Measurements from ENCODE around the gene TMED3.
"Not testable (repeated sequence)": the region's sequence is repeated elsewhere in the genome, so short reads cannot be mapped to it uniquely, and the experiment has no call there.

The TMED3 gene

DNA sequence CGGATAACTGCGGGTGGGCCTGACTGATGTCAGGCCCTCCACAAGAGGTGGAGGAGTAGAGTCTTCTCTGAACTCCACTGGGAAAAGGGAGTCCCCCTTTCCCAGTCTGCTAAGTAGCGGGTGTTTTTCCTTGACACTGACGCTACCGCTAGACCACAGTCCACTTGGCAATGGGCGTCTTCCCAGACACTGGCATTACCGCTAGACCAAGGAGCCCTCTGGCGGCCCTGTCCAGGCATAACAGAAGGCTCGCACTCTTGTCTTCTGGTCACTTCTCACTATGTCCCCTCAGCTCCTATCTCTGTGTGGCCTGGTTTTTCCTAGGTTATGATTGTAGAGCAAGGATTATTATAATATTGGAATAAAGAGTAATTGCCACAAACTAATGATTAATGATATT lies 9.1 kb downstream of the TMED3 start:
- DNase-seq, result not testable (repeated sequence)

DNA sequence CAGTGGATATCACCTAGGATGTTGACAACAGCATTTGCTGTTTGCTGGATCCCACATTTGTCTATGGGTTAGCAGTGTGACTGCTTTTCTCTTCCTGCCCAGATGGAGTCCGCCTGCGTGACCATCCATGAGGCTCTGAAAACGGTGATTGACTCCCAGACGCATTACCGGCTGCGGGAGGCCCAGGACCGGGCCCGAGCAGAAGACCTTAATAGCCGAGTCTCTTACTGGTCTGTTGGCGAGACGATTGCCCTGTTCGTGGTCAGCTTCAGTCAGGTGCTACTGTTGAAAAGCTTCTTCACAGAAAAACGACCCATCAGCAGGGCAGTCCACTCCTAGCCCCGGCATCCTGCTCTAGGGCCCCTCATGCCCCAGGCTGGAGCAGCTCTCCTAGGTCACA lies 11.0 kb downstream of the TMED3 start:
- no peak for DNase-seq

DNA sequence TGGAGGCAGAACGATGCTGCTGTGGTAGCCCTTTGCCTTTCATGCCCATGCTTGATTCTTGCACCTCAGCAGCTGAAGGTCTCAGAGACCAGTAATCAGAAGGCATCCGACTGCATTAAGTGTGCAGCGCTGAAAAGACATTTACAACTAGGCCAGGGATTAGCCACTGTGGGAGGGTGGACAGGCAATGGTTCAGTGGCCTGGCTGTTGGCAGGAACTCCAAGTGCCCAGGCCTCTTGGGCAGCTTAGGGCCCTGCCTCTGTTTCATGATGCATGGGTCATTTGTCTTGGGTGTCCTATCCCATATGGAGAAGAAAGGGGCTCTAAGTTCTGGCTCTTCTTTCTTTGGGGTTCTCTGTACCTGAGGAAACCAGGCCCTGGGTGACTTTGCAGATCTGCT lies 11.4 kb downstream of the TMED3 start:
- no peak for DNase-seq

DNA sequence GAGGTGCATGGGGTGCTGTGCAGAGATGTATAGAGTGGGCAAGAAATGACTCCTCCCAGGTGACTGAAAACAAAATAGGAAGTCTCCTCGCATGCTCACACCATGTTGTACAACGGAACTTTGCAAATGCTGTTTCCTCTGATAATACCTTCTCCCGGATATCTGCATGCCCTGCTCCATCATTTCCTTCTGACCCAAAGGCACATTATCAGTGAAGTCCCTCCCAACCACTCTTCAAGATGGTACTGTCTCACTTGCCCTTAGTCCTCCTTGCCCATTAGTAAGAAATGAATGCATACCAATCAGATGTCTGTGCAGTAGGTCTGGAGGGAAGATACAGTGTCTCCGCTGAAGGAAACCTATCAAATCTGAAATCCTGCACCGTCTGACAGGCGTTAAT lies 12.0 kb downstream of the TMED3 start:
- no peak for DNase-seq

DNA sequence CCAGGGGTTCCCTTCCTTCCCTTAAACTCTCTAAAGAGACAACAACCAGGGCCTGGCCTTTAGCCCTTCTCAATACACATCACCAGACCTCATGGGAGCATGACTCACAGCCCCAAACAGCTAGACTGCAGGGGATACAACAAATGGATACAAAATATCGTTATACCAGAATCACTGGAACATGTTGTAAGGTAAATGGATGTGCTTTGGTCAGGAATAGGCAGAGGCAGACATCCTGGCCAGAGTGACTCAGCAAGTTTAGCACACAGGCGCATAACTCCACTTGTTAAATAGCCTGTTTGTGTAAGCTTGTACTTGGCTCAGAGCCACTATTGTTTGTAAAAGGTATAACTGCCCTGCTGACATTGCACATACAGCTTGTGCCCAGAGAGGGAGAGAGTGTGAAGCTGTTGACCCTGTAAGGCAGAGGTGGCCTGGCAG lies 18.3 kb downstream of the TMED3 start:
- no peak for DNase-seq

DNA sequence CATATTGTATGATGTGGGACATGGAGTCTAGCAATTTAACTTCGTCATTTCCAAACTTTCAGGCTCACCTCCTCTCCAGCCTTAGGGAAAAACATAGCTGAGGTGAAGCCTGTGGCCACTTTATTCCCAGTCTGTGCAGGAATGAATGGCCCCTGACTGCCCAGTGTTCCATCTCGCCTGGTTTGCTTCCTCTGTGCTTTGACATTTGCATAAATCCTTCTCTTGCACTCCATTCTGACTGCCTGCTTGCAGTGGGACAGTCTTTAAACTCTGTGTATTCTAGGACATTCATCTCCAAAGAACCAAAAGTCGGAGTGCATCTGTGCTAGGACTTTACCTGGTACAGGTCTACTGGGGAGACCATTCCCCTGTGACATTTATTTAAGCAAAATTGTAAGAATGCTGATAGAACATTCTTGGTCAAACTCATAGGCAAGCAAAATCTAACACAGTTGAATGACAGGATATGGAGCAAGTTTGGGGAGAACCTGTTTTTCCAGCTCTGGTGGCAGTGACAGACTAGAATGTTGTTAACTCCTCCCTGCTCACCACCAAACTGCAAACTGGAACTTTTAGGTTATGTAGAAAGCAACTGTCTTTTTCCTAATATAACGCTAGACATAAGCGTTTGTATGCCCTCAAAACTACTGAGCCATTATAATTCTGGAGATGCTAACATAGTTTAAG lies 22.1 kb downstream of the TMED3 start:
- DNase-seq, result no peak

DNA sequence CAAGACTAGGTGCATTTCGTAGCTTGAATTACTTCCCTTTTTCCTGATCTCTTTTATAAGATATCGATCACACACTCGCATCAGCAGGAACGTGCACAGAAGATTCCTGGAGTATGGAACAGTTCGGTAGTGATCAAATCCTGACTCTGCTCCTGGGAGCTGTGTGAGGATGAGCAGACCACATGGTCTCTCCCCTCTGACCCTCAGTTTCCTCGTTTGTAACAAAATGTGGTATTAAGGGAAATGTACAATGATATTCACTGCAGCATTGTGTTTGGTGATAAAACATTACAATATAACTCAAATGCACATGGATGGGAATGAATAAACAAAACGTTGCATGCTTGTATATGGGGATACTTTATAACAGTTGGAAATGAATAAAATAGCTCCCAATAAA lies 26.7 kb downstream of the TMED3 start:
- no peak for DNase-seq

DNA sequence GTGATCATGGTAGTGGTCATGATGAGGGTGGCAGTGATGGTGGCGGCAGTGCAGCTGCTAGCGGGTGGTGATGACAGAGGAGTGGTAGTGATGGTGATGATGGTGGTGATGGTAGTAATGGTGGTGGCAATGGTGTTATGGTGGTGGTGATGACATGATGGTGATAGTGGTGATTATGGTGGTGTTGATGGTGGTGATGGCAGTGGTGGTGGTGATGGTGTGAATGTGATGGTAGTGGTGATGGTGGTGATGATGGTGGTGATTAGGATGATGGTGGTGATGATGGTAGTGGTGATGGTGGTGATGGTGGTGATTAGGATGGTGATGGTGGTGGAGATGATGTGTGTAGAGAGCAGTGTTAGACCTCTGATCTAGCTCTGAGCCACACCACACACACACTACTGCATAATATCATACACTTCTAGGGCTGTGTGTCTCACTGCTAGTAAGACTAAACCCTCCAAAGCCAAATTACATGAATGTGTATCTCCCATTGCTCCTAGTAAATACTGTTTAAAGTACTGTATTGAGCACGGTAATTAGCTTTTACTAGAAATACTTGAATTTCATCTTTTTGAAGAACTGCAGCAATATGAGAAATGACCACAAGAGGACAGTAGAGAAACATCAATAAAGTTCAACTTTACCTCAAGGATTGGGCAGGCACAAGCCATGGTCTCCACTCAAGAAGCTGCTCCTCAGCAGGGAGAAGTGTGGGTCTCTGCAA lies 28.8 kb downstream of the TMED3 start:
- DNase-seq, result peak; percentile 1

DNA sequence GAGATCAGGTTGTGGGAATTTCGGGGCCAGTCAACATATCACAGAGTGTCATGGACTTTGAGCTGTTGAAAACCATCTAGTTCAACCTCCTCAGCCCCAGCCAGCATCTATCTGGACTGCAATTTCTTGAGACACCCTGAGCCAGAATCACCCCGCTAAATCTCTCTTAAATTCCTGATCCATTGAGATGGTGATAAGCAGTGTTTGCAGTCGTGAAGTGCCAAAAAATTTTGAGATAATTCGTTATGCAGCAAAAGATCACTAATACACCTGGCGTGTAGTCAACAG lies 29.3 kb downstream of the TMED3 start:
- no peak for DNase-seq

DNA sequence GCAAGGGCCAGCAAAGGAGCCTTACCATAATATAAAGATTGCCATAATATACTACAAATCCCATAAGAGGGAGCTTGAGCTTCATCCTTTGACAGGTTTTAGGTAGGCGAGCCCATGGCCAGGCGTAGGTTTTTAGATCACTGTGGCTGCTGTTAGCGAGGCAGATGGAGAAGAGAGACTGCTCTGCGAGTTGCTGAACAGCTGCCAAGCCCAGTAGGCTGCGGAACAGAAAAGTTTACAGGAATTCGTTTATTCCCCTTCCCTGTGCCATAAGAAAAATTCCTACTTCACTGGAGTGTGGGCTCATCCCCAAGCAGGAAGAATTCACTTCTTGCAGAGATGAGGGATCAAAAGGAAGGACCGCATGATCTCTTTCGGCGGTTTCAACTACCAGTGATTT lies 30.5 kb downstream of the TMED3 start:
- DNase-seq, result no peak

DNA sequence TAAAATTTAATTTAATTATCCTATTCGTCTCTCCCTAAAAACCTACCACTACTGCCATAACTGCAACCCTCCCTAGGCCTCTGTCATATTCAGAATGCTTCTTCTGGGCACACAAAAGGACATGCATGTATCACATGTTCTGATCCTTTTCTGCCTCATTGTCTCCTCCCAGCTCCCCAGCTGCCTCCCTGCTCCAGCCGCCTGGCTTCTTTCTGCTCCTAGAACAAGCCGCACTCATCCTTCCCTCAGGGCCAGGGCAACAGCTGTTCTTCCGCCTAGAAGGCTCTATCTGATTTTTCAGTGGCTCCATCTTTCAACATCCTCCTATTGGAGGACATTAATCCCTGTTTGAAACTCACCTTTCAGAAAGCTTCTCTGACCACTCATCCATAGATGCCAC lies 38.6 kb downstream of the TMED3 start:
- DNase-seq, result no peak

DNA sequence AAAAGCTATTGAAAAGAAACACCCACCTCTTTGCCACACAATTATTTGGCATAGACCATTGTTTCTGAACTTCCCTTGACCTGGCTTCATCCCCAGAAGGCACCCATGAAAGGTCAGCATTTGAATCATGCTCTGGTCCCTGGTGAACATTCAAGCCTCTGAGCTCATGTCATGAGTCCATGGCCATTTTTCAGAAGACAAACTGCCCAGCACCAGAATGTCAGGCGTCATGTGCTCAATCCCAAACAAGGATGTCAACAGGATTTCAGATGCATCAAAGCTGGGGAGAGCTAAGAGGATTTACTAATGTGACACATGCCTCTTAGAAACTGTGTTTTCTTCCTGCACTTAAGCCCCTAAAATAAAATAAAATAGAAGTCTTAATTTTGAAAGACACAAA lies 41.3 kb downstream of the TMED3 start:
- DNase-seq, result no peak

DNA sequence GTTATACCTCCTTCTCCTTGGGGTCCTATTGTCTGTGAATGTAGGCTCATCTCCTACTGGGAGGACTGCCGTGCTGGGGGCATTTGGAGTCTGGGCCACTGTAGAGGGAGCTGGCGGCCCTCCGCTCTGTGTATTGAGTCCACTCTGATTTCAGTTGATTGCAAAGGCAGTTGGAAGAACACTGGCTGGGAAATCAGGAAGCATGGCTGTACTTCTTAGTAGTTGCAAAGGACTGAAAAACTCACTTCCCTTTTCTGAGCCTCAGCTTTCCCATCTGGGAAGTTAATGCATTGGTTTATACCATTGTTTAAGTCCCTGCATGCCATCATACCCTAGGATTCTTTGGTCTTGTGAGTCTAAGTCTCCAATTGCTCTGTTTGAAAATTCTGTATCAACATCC lies 46.7 kb downstream of the TMED3 start:
- DNase-seq, result no peak

DNA sequence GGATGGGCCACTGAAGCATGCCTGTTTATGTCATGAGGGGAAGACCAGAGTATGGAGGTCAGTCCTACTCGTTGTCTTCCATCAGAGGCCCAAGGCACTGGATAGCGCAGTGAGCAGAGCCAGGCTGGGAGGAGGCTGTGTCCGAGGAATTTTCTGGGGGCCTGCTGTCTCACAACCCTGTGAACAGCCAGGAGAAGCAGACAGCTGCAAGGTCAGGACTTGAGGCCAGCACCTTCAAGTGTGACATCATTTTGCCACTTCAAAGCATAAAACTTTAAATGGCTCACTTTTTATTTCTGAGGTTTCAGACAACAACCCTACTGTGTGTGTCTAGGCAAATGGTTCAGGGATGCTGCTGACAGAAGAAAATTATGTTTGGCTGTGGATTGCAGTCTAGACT lies 47.2 kb downstream of the TMED3 start:
- no peak for DNase-seq

DNA sequence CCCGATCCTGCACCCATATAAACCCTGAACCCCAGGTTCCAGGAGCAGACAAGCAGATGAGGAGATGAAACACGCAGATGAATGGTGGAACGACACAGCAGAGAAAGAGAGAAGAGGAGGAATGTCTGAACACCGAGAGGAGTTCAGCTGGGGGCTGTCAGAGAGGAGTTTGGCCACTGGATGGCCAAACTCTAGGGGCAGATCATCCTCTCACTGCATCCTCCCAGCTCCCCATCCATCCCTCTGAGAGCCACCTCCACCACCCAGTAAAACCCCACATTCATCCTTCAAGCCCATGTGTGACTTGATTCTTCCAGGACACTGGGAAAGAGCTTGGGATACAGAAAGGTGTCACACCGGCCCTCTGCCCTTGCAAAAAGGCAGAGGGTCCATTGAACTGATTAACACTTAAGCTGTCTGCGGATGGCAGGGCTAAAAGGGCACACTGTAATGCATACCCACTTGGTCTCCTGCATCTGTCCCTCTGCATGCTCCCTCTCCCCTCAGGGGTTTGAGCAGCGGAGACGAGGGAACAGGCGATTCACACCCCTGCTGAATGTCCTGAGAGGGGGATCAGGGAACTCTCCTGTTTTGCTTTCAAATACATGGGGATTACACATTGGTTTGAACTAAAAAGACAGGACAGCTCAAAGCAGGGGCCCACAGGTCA lies 53.8 kb downstream of the TMED3 start:
- DNase-seq, result no peak

DNA sequence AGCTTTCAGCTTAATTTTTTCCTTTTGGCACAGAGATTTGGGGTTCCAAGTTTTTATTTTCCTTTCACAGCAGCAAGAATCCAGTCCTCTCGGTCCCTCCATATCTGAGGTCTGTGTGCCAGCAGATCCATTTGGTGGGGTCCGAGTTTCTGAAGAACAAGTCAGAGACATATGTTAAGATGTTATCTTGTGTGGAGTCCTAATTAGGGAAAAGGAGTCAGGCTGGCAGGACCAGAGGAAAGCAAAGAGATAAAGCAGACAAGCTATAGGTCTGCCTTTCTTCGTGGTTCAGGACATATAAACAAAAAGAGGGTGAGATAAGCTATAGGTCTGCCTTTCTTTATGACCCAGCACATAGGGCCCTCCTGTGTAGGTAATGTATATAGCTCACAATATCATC lies 54.9 kb downstream of the TMED3 start:
- DNase-seq, result no peak

DNA sequence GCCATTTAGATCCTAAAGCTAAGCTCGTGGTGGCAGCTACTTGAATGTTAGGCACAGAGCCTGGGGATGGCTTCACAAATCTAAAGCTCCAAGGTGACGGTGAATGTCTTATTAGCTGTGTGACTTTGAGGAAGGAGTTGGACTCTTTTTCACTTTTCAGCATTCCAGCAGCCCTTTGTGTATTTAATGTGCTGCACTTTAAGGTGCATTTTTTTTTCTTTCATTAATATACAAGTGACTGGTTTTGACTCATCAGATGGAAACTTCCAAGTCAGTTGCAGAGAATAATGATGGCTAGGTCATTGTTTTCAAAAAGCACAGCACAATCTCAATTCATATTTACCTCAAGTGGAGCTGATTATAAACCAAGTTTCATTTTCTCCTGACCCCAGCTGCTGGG lies 55.8 kb downstream of the TMED3 start:
- no peak for DNase-seq

DNA sequence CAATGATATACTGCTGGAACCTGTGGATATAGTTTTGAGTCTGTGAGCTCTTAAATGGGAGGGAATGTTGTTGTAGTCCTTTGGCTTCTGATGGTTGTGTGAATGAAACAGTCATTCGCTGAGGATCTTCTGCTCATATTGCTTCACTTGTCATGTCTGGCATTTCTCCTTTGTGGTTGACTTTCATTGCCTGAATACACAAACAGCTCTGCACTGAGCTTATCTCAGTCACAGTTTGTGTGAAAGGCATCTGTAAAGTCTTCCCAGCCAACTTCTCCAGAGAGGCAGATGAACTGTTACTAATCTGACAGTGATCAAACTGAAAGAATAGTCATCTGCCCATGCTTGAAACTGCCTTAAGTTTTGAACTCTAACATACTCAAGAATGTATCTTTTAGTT lies 59.8 kb downstream of the TMED3 start:
- DNase-seq, result no peak

DNA sequence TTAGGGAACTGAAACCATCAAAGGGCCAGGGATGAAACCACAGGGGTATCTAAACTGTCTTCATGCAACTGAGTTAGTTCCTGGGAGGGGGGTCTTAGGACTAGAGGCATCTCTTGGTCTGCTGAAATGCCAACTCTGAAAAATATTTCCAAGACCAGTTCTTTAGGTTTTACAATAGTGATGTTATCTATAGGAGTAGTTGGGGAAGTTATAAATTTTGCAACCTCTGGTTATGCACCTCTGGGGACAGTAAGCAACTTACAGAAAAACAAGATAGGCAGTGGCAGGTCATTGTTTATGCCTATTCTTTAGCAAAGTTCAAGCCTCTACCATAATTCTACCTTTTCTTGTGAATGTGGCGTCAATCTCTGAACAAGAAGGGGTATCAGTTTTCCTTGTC lies 60.7 kb downstream of the TMED3 start:
- no peak for DNase-seq

DNA sequence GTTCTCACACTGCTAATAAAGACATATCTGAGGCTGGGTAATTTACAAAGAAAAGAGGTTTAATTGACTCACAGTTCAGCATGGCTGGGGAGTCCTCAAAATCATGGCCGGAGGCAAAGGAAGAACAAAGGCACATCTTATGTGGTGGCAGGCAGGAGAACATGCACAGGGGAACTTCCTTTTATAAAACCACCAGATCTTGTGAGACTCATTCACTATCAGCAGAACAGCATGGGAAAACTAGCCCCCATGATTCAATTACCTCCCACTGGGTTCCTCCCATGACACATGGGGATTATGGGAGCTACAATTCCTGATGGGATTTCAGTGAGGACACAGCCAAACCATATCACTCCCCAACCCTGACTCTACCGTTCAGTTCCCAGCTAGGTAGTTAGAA lies 61.5 kb downstream of the TMED3 start:
- DNase-seq, result no peak

Data from NCI-H446 treated with DMSO at 0.1 percent for 48 hours (cell line).